ENCODE measurements around the gene CBX8.

The CBX8 gene

GRCh38 chr17:79750650-79751545 is 46.0 kb downstream of the CBX8 start:
- no peak for DNase-seq (ENCODE audit: low spot score)

GRCh38 chr17:79749958-79750357 is 46.9 kb downstream of the CBX8 start:
- DNase-seq (ENCODE audit: low spot score) = no peak

DNA sequence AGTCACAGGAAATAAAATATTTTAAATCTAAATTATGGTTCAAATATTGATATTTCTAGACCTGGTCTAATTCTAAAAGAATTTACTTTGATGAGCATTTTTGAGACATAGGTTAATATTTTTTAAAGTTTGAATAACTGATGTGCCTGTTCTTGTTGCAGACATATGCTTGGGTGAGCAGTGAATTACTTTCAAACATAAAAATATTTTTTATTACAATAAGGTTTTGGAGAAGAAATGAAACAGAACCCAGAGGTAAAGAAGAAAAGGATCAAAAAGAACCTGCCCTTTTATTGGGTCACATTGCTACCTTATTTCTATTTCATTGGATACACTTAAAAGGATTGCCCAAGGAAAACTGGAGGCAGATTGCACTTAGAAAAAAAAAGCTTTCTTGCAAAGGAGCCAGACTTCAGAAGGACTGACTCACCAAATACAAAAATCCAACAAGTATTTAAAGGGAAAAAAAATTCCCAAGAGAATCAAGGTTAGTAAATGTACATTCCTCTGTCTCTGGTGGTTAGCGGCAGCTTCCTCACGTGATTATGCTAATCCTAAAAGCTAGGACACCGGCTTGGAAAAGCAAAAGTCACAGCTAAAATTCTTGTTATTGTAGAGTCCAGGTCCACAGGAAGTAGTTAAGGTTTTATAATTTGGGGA is 47.6 kb downstream of the CBX8 start:
- DNase-seq (ENCODE audit: low spot score) = no peak

- DNase-seq (ENCODE audit: low spot score) = no peak
Measured at GRCh38 chr17:79748295-79749099, 48.4 kb downstream of the CBX8 start.

DNA sequence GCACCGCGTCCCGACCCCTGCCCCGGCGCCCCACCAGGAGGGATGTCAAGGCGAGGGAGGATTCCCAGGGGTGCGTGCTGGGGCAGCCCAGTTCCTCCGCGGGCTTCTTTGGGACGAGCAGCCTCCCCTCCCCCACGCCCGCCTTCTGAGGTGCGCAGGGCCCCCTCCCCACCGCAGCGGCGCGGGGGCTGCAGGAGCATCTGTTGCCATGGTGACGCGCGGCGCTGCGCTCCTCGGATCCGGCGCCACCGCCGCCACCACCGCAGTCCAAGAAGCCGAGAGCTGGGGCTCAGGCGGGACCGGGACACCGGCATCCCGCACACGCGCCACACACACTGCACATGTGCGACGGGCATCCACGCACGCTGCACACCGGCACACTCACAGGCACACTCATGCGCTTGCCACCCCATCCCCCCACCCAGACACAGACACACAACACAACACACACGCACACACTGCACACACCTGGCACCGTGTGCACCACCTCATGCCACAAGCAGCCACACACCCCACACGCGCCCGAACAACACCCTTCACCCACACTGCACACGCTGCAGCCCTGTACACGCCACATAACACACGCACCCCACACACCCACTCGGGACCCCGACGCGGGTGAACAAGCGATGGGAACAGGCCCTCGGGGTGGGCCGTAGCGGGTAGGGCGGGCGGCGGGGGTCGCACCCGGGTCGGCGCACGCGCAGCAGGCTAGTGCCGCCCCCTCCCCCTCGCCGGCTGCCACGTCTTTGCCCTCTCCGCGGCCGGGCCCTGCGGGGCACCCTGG is 49.2 kb downstream of the CBX8 start:
- no peak for DNase-seq (ENCODE audit: low spot score)

- DNase-seq (ENCODE audit: low spot score) = no peak
Measured at GRCh38 chr17:79746889-79747507, 49.9 kb downstream of the CBX8 start.

DNA sequence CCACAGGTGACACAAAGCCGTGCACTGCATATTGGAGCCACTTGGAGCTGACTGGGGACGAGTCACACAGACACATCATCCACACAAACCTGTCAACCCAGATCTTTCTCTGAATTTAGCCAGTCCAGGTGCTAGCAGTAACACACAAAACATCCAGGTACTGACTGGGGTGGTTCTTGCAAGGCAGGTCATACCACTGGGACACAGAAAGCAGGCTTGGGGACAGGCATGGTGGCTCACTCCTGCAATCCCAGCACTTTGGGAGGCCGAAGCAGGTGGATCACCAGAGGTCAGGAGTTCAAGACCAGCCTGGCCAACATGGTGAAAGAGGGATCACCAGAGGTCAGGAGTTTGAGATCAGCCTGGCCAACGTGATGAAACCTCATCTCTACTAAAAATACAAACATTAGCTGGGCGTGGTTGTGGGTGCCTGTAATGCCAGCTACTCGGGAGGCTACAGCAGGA is 51.2 kb downstream of the CBX8 start:
- DNase-seq (ENCODE audit: low spot score) = no peak

DNA sequence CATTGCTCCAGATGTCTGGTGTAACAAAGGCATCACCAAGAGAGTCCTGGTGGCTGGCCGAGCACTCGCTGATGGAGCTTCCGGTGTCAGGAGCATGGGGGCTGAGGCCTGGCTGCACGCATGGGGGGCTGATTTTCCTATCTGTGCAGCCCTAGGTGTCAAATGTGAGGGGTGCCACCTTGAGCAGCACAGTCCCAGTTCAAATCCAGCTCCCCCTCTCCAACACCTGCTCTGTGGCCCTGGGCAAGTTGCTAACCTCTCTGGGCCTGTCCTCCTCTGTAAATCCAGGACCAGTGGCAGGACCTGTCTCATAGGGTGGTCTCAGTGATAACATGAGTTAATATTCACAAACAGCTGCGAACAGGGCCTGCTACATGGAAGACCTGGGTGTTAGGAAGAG is 53.3 kb downstream of the CBX8 start:
- no peak for DNase-seq (ENCODE audit: low spot score)

DNA sequence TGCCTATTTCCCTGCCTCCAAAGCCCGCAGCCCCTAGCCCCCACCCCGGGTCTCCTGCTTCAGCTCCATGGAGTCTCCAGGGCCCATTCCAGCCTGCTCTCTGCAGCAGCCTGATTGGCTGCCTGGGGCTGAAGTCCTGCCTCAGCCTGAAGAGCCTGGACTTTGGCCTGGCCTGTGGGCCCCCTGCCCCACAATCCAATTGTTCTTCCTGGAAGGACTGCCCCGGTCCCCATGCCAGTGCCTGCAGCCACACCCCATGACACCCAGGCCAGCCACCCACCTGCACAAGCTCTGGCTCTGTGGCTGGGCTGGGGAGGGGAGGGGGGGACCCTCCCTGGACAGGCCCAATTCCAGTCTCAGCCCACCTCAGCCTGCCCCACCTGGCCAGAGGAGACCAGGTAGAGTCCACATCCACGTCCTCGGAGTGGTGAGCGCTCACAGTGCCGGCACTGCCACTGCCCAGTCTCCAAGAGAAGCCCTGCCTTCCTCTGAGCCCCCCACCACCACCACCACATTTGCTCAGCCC is 53.9 kb downstream of the CBX8 start:
- no peak for DNase-seq (ENCODE audit: low spot score)

DNA sequence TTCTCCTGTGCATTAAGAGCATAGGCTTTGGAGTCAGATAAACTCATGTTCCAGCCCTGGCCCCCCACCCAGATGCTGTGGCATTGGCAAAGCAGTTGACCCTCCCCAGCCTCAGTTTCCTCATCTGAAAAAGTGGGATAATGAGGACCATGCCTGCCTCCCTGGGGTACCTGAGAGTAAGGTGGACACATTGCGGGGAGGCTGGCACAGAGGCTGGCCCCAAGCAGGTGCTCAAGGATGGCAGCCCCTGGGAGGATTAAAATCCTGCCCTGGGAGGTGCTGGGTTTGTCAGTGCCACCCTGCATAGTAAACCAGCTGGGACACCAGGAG is 54.3 kb downstream of the CBX8 start:
- DNase-seq (ENCODE audit: low spot score) = no peak
